Measurements from ENCODE around the gene SLC34A3.

The SLC34A3 gene

GRCh38 chr9:137275203-137275587, 44.5 kb downstream of the SLC34A3 start:
- TF ChIP-seq NFRKB (IDR thresholded peaks at IDR 0.05): no peak
- TF ChIP-seq LEF1 (IDR thresholded peaks at IDR 0.05; ENCODE audit: borderline replicate concordance): no peak
- TF ChIP-seq ELF4 (IDR thresholded peaks at IDR 0.05): no peak
- no peak for TF ChIP-seq FOXM1 (IDR thresholded peaks at IDR 0.05; ENCODE audit: borderline replicate concordance)
- TF ChIP-seq ZNF384 (IDR thresholded peaks at IDR 0.05): no peak
- TF ChIP-seq SP1 (IDR thresholded peaks at IDR 0.05): no peak
- no peak for TF ChIP-seq TARDBP (IDR thresholded peaks at IDR 0.05)
- TF ChIP-seq ARNT (IDR thresholded peaks at IDR 0.05): no peak
- no peak for TF ChIP-seq CTBP1 (IDR thresholded peaks at IDR 0.05; ENCODE audit: borderline replicate concordance)
- TF ChIP-seq L3MBTL2 (conservative IDR thresholded peaks at IDR 0.05): no peak
- TF ChIP-seq FOXA1 (IDR thresholded peaks at IDR 0.05): no peak
- no peak for TF ChIP-seq BHLHE40 (IDR thresholded peaks at IDR 0.05; ENCODE audit: borderline replicate concordance)
- no peak for TF ChIP-seq PKNOX1 (IDR thresholded peaks at IDR 0.05)
- no peak for TF ChIP-seq FOXK2 (IDR thresholded peaks at IDR 0.05)
- no peak for TF ChIP-seq HDGF (IDR thresholded peaks at IDR 0.05; ENCODE audit: borderline replicate concordance)
- no peak for TF ChIP-seq SUZ12 (IDR thresholded peaks at IDR 0.05)
- ChIA-PET POLR2A (no interaction called here), CTCF (no interaction called here)
- no peak for DNase-seq (ENCODE audit: extremely low spot score)

GRCh38 chr9:137275588-137276472, 45.1 kb downstream of the SLC34A3 start:
- ChIA-PET POLR2A (interaction anchor here (0.9 kb wide), 1 partner anchor 22 kb away, joined by 4 read pairs; no protein-coding TSS in a partner anchor), CTCF (interaction anchor here (0.9 kb wide), 1 partner anchor 11 kb away, joined by 4 read pairs; no protein-coding TSS in a partner anchor)
- DNase-seq (ENCODE audit: extremely low spot score): no peak
- no peak for TF ChIP-seq HDGF (IDR thresholded peaks at IDR 0.05; ENCODE audit: borderline replicate concordance)
- no peak for TF ChIP-seq ZNF384 (IDR thresholded peaks at IDR 0.05)
- no peak for TF ChIP-seq TARDBP (IDR thresholded peaks at IDR 0.05)
- no peak for TF ChIP-seq FOXM1 (IDR thresholded peaks at IDR 0.05; ENCODE audit: borderline replicate concordance)
- TF ChIP-seq SUZ12 (IDR thresholded peaks at IDR 0.05): no peak
- no peak for TF ChIP-seq L3MBTL2 (conservative IDR thresholded peaks at IDR 0.05)

GRCh38 chr9:137276473-137277328, 46.0 kb downstream of the SLC34A3 start:
- POLR2A ChIA-PET: interaction anchor here (0.9 kb wide), 1 partner anchor 23 kb away, joined by 4 read pairs; no protein-coding TSS in a partner anchor
- no peak for TF ChIP-seq SP1 (IDR thresholded peaks at IDR 0.05)
- TF ChIP-seq L3MBTL2 (conservative IDR thresholded peaks at IDR 0.05): no peak
- no peak for TF ChIP-seq BHLHE40 (IDR thresholded peaks at IDR 0.05; ENCODE audit: borderline replicate concordance)
- CTCF ChIA-PET: interaction anchor here (0.9 kb wide), 1 partner anchor 10 kb away, joined by 4 read pairs; no protein-coding TSS in a partner anchor
- no peak for DNase-seq (ENCODE audit: extremely low spot score)

- ChIA-PET POLR2A (no interaction called here), CTCF (no interaction called here)
- DNase-seq (ENCODE audit: extremely low spot score): no peak
- TF ChIP-seq SUZ12 (IDR thresholded peaks at IDR 0.05) (no peak), FOXM1 (IDR thresholded peaks at IDR 0.05; ENCODE audit: borderline replicate concordance) (no peak), HDGF (IDR thresholded peaks at IDR 0.05; ENCODE audit: borderline replicate concordance) (no peak), ARNT (IDR thresholded peaks at IDR 0.05) (no peak), PKNOX1 (IDR thresholded peaks at IDR 0.05) (no peak), SP1 (IDR thresholded peaks at IDR 0.05) (no peak), ELF4 (IDR thresholded peaks at IDR 0.05) (no peak), FOXA1 (IDR thresholded peaks at IDR 0.05) (no peak), BHLHE40 (IDR thresholded peaks at IDR 0.05; ENCODE audit: borderline replicate concordance) (no peak), LEF1 (IDR thresholded peaks at IDR 0.05; ENCODE audit: borderline replicate concordance) (no peak), TARDBP (IDR thresholded peaks at IDR 0.05) (no peak), FOXK2 (IDR thresholded peaks at IDR 0.05) (no peak), CTBP1 (IDR thresholded peaks at IDR 0.05; ENCODE audit: borderline replicate concordance) (no peak), NFRKB (IDR thresholded peaks at IDR 0.05) (no peak), L3MBTL2 (conservative IDR thresholded peaks at IDR 0.05) (no peak), ZNF384 (IDR thresholded peaks at IDR 0.05) (no peak)
Measured at GRCh38 chr9:137277329-137278041, 46.8 kb downstream of the SLC34A3 start, which contains the start of gene TOR4A. TSS of gene TOR4A (plus strand) at chr9:137277726. CDS start at chr9:137278690, 964 bp downstream.

- TF ChIP-seq SP1 (IDR thresholded peaks at IDR 0.05): no peak
- no peak for TF ChIP-seq SUZ12 (IDR thresholded peaks at IDR 0.05)
- TF ChIP-seq HDGF (IDR thresholded peaks at IDR 0.05; ENCODE audit: borderline replicate concordance): no peak
- no peak for TF ChIP-seq FOXK2 (IDR thresholded peaks at IDR 0.05)
- no peak for TF ChIP-seq L3MBTL2 (conservative IDR thresholded peaks at IDR 0.05)
- no peak for TF ChIP-seq ARNT (IDR thresholded peaks at IDR 0.05)
- TF ChIP-seq BHLHE40 (IDR thresholded peaks at IDR 0.05; ENCODE audit: borderline replicate concordance): no peak
- no peak for TF ChIP-seq PKNOX1 (IDR thresholded peaks at IDR 0.05)
- no peak for TF ChIP-seq ZNF384 (IDR thresholded peaks at IDR 0.05)
- no peak for TF ChIP-seq TARDBP (IDR thresholded peaks at IDR 0.05)
- TF ChIP-seq LEF1 (IDR thresholded peaks at IDR 0.05; ENCODE audit: borderline replicate concordance): no peak
- CTCF ChIA-PET: no interaction called here
Measured at GRCh38 chr9:137278061-137278701, 47.5 kb downstream of the SLC34A3 start.

More at GRCh38 chr9:137278061-137278701, 47.5 kb downstream of the SLC34A3 start:
- DNase-seq (ENCODE audit: extremely low spot score): no peak
- POLR2A ChIA-PET: no interaction called here
